WERI-Rb-1 (cell line): Measurements from ENCODE around the gene FBN3.

Experiments used
- DNase-seq: peaks from one replicate; pipeline ENCODE4 v3.0.0-alpha.2; 2020
- H3K27ac ChIP-seq: fragments of 250-450 bp; sonication (Bioruptor Pico); 2 replicates; pipeline ENCODE4 v1.5.1; 2020; ENCODE audit warnings: mild to moderate bottlenecking, moderate library complexity
- H3K27me3 ChIP-seq: fragments of 250-450 bp; sonication (Bioruptor Pico); 2 replicates; pipeline ENCODE4 v1.5.1; 2021; ENCODE audit warnings: mild to moderate bottlenecking, low read depth, moderate library complexity; ENCODE audit not compliant: insufficient read depth, severe bottlenecking
- H3K36me3 ChIP-seq: fragments of 250-450 bp; sonication (Bioruptor Pico); 2 replicates; pipeline ENCODE4 v1.5.1; 2020; ENCODE audit warnings: mild to moderate bottlenecking, moderate library complexity
- H3K4me3 ChIP-seq: 2 replicates; pipeline ENCODE4 v1.5.1; 2011; ENCODE audit warnings: low read depth, mild to moderate bottlenecking, control low read depth, low read length
- H3K9me3 ChIP-seq: fragments of 250-450 bp; sonication (Bioruptor Pico); 2 replicates; pipeline ENCODE4 v1.5.1; 2021; ENCODE audit warnings: mild to moderate bottlenecking, moderate library complexity; ENCODE audit not compliant: severe bottlenecking
- TF ChIP-seq, protein P1 (sequence below): IDR thresholded peaks from 2 replicates; pipeline ENCODE4 v1.5.1; 2011; ENCODE audit warnings: low read depth, mild to moderate bottlenecking, control low read depth, inconsistent platforms, low read length

FBN3 gene

GRCh38 chr19:8096071-8096470 is 53.3 kb downstream of the FBN3 start:
- H3K36me3 ChIP-seq: peaks cover 28% of the 10 kb centered on the region
- H3K27ac ChIP-seq: no peak overlapping the region
- no peak overlapping the region for H3K4me3 ChIP-seq
- peaks cover 18% of the 10 kb centered on the region for H3K9me3 ChIP-seq
- no peaks in the 10 kb centered on the region for H3K27me3 ChIP-seq
- no peak for DNase-seq
- TF ChIP-seq, protein P1, sequence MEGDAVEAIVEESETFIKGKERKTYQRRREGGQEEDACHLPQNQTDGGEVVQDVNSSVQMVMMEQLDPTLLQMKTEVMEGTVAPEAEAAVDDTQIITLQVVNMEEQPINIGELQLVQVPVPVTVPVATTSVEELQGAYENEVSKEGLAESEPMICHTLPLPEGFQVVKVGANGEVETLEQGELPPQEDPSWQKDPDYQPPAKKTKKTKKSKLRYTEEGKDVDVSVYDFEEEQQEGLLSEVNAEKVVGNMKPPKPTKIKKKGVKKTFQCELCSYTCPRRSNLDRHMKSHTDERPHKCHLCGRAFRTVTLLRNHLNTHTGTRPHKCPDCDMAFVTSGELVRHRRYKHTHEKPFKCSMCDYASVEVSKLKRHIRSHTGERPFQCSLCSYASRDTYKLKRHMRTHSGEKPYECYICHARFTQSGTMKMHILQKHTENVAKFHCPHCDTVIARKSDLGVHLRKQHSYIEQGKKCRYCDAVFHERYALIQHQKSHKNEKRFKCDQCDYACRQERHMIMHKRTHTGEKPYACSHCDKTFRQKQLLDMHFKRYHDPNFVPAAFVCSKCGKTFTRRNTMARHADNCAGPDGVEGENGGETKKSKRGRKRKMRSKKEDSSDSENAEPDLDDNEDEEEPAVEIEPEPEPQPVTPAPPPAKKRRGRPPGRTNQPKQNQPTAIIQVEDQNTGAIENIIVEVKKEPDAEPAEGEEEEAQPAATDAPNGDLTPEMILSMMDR: 0 out of 2 replicates have a peak, but pooled peaks have one; percentile 6

GRCh38 chr19:8095354-8095886 is 54.0 kb downstream of the FBN3 start:
- H3K27ac ChIP-seq: no peak overlapping the region
- H3K9me3 ChIP-seq: peaks cover 18% of the 10 kb centered on the region
- TF ChIP-seq, protein P1: no peak
- no peak for DNase-seq
- no peaks in the 10 kb centered on the region for H3K27me3 ChIP-seq
- peaks cover 30% of the 10 kb centered on the region for H3K36me3 ChIP-seq
- H3K4me3 ChIP-seq: no peak overlapping the region

- H3K27me3 ChIP-seq: no peaks in the 10 kb centered on the region
- H3K27ac ChIP-seq: no peak overlapping the region
- peak; percentile 30 for DNase-seq
- H3K4me3 ChIP-seq: no peak overlapping the region
- TF ChIP-seq, protein P1: no peak
- H3K36me3 ChIP-seq: peaks cover 30% of the 10 kb centered on the region
- peaks cover 18% of the 10 kb centered on the region for H3K9me3 ChIP-seq
Measured at GRCh38 chr19:8094336-8094735, 55.1 kb downstream of the FBN3 start.

DNA sequence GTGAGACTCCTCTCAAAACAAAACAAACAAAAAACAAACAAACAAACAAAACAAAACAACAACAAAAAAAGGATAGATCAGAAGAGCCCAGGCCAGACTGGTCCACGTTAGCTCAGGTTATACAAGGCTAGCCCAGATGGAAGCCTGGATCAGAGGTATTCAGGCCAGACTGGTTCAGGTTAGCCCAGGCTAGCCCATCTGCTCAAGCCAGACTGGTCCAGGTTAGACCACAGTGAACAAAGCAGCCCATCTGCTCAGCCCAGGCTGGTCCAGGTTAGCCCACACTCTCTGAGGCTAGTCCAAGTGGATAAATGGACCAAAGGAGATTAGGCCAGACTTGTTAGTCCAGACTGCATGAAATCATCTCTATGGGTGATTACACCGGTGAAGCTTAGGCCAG is 55.7 kb downstream of the FBN3 start:
- no peak for DNase-seq
- H3K36me3 ChIP-seq: peaks cover 35% of the 10 kb centered on the region

DNA sequence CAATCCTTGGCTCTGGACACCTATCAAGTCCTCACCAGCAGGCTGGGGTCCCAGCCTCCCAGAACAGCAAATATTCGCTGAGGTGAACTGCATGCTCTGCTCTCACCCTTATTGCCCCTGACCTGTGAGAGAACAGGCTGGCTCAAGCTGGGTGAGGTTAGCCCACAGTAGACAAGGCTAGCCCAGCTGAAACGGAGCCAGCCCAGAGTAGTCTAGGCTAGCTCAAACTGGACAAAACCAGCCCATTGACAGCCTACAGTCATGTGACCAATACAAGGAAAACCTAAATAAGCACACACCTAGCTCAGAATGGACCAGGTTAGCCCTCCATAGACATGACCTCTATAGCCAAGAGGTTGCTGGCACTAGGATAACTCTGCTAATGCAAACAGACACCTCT is 58.4 kb downstream of the FBN3 start:
- TF ChIP-seq, protein P1: no peak
- H3K4me3 ChIP-seq: no peak overlapping the region
- no peaks in the 10 kb centered on the region for H3K27me3 ChIP-seq
- no peak for DNase-seq
- H3K36me3 ChIP-seq: peaks cover 37% of the 10 kb centered on the region
- no peak overlapping the region for H3K27ac ChIP-seq
- H3K9me3 ChIP-seq: peaks cover 12% of the 10 kb centered on the region

More for the DNA sequence above, 55.7 kb downstream of the FBN3 start:
- Histone ChIP-seq H3K4me3 (no peak overlapping the region), H3K27ac (no peak overlapping the region), H3K27me3 (no peaks in the 10 kb centered on the region), H3K9me3 (peaks cover 18% of the 10 kb centered on the region)
- TF ChIP-seq, protein P1: no peak
